ENCODE results near the gene LYPLA2.

LYPLA2 gene

DNA sequence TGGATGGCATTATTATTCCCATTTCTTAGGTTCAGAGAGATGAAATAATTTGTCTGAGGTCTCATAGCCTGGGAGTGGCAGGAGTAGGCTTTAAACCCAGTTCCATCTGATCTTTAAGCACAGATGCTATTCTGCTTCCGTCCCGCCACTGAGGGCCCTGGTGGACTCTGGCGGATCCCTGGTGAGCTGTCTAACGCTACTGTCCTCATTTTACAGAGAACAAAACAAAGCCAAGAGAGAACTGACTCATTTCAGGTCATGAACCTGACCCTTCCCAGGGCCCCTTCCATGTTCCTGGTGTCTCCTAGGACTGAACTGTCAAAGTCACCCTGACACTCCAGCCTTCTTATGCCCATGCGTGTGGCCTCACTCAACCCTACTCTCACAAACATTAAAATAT is 12.7 kb downstream of the LYPLA2 start:
- no peak overlapping the region for H3K4me3 ChIP-seq (ENCODE audit: low read length)
- no peak for DNase-seq (ENCODE audit: low read depth)
- TF ChIP-seq, protein P1, sequence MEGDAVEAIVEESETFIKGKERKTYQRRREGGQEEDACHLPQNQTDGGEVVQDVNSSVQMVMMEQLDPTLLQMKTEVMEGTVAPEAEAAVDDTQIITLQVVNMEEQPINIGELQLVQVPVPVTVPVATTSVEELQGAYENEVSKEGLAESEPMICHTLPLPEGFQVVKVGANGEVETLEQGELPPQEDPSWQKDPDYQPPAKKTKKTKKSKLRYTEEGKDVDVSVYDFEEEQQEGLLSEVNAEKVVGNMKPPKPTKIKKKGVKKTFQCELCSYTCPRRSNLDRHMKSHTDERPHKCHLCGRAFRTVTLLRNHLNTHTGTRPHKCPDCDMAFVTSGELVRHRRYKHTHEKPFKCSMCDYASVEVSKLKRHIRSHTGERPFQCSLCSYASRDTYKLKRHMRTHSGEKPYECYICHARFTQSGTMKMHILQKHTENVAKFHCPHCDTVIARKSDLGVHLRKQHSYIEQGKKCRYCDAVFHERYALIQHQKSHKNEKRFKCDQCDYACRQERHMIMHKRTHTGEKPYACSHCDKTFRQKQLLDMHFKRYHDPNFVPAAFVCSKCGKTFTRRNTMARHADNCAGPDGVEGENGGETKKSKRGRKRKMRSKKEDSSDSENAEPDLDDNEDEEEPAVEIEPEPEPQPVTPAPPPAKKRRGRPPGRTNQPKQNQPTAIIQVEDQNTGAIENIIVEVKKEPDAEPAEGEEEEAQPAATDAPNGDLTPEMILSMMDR (conservative IDR thresholded peaks at IDR 0.05; ENCODE audit: low read length), result no peak

DNA sequence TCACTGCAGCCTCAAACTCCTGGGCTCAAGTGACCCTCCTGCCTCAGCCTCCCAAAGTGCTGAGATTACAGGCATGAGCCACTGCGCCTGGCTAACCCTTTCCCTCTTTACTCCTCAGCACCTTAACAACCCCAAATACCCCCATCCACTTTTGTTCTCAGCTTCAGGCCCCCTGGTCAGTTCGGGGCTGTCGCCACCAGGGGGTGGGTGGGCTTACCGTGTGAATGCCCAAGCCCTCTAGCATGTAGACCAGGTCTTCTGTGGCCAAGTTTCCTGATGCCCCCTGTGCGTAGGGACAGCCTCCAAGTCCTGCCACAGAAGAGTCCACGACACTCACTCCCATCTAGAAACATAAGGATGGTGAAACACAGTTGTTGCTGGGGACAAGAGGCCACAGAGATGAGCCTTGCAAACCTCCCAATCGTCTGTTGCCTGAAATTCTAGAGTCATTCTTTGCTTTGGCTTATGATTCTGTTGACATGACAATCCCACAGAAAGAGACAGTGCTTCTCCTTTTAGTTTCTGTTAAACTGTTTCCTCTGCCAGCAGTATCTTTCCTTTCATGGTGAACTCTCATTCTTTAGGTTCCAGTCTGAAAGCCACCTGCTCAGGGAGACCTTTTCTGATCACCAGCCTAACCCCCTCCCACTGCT is 13.4 kb downstream of the LYPLA2 start:
- H3K4me3 ChIP-seq (ENCODE audit: low read length), result no peak overlapping the region
- DNase-seq (ENCODE audit: low read depth), result no peak
- TF ChIP-seq, protein P1 (conservative IDR thresholded peaks at IDR 0.05; ENCODE audit: low read length), result no peak; the same call in 1 of the 2 replicates

DNA sequence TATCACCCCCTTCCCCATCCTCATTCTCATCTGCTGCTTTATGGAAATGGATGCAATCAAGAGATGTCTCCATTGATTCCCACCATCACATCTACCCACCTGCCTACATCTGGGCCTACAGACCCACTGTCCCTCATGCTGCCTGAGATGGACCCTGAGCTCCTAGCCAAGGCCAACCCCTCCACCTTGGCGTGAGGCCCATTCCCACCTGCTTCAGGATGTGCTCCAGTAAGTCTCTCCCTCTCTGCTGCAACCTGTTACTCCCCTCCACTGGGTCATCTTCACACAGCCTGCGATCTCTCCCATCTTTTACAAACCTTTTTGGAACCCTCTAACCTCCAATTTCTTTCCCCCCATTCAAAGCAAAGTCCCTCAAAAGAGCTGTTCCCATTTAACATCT is 14.1 kb downstream of the LYPLA2 start:
- TF ChIP-seq, protein P1 (conservative IDR thresholded peaks at IDR 0.05; ENCODE audit: low read length), result no peak
- no peak overlapping the region for H3K4me3 ChIP-seq (ENCODE audit: low read length)
- DNase-seq (ENCODE audit: low read depth), result no peak

DNA sequence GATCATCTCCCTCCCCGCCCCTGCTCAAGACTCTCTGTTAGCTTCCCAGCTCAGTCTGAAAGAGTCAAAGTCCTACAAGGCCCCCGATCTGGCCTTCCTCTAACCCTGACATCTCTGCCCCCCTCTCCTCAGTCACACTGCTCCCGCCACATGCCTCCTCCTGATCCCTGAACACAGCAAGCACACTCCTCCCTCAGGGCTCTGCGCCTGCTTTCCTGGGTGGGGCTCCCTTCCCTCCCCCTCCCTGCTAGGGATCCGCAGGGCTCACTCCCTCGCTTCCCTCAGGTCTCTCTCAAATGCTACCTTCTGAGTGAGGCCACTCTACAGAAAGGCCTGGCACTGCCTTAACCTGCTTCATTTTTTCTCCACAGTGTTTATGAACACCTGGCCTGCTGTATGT is 15.3 kb downstream of the LYPLA2 start:
- DNase-seq (ENCODE audit: low read depth), result no peak
- TF ChIP-seq, protein P1 (conservative IDR thresholded peaks at IDR 0.05; ENCODE audit: low read length), result no peak

DNA sequence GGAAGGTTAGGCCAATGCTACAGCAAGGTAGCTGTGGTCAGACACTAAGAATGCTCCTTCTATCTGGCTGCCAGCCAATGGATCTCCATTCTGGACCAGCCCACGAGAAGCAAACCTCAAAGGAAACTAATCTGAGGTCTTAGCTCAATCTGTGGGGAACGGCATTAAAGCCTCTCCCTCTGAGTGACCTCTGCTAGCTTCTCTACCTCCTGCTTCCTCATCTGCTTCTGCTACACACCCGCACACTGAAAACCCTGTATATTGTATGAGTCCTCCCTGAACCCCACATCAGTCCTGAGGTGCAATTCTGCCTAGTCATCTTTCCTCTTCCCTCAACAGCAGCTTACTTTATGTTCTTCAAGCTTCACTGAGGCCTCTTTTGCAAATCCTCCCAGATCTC is 16.5 kb downstream of the LYPLA2 start:
- no peak for DNase-seq (ENCODE audit: low read depth)
- TF ChIP-seq, protein P1 (conservative IDR thresholded peaks at IDR 0.05; ENCODE audit: low read length), result no peak
- no peak overlapping the region for H3K4me3 ChIP-seq (ENCODE audit: low read length)

More for the DNA sequence above, 15.3 kb downstream of the LYPLA2 start:
- H3K4me3 ChIP-seq (ENCODE audit: low read length), result no peak overlapping the region

DNA sequence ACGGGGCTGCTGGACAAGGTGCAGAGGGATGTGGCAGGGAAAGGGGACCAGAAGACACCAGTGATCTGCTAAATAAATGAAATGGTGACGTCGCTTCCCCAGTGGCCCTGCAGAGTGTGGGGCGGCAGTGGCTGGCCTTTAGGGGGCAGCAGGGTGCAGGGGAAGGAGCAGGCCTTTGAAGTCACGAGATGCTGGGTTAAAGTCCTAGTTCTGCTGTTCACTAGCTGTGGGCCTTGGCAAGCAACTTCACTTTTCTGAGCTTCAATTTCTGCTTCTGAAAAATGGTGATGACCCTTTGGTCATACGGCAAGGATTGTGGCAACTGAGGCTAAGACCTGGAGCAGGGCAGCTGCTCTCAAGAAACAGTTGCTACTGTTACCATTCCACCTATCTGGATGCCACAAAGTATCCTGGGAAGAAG is 18.8 kb downstream of the LYPLA2 start:
- no peak overlapping the region for H3K4me3 ChIP-seq (ENCODE audit: low read length)
- TF ChIP-seq, protein P1 (conservative IDR thresholded peaks at IDR 0.05; ENCODE audit: low read length), result peak; percentile 74
- DNase-seq (ENCODE audit: low read depth), result peak; percentile 63

DNA sequence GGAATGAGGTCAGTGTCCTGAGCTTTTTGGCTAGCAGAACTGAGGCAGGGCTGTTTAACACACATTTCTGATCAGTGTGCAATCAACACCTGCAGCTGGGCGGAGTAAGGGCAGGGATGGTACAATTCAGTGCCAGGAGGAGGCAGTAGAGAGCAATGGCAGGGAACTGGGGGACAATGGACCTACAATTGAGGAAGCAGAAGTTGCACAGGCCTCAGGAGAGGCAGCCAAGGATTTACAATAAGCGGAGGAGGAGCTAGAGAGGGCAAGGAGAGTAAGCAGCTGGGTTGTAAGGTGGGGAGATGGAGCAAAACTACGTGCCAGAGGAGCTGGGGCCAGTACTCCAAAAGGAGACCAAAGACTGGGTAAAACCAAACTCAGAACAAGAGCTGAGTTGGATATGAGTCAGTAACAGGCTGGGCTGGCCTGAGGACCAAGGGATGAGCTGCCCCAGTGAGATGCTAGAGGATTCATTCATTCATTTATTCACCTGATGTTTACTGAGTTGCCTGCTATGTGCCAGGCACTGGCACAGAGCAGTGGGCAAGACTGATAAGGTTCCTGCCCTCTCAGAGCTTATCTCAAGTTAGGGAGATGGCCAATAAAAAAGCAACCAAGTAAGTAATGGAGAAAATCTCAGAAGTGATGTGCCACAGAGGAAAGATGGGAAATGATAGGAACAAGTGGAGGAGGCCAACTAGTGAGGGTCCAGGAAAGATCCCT is 20.0 kb downstream of the LYPLA2 start:
- TF ChIP-seq, protein P1 (conservative IDR thresholded peaks at IDR 0.05; ENCODE audit: low read length), result peak; percentile 61
- DNase-seq (ENCODE audit: low read depth), result no peak
- no peak overlapping the region for H3K4me3 ChIP-seq (ENCODE audit: low read length)
